ENCODE results near the gene NCK1.
"Not testable (repeated sequence)": the region's sequence is repeated elsewhere in the genome, so short reads cannot be mapped to it uniquely, and the experiment has no call there.

Gene NCK1

GRCh38 chr3:136898954-136899353 lies 36.9 kb downstream of the NCK1 start:
- DNase-seq (ENCODE audit: insufficient read length) (no peak), FAIRE-seq (no peak)
- TF ChIP-seq POLR2AphosphoS5 (IDR thresholded peaks at IDR 0.05; ENCODE audit: low read depth, low read length) (no peak), POLR2A (IDR thresholded peaks at IDR 0.05; ENCODE audit: low read depth, low read length) (no peak), TAF1 (IDR thresholded peaks at IDR 0.05; ENCODE audit: borderline replicate concordance, low read depth, low read length) (no peak)

DNA sequence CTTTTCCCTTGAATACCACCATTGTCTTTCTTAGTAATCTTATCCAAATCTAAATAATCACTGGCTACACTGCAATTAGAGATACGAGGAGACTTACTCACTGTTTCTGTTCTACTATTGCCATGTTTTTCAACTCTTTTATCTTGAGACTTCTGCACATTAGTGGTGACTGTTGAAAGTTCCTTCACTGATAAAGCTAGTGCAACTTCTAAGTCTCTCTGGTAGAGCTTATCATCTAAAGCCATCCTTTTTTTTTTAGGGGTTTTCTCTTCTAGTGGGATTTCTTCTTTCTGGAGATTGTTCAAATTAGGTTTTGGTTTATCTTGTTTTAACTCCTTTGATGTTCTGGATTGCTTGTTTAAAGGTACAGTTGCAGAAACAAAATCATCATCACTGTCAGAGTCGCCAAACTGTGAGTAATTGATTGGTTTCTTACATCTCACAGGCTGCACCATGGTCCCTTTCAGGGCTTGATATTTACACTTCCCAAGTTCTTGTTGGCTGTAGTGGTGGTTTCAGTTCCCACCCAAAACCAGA lies 37.7 kb downstream of the NCK1 start:
- TF ChIP-seq TAF1 (IDR thresholded peaks at IDR 0.05; ENCODE audit: borderline replicate concordance, low read depth, low read length) (no peak), POLR2AphosphoS5 (IDR thresholded peaks at IDR 0.05; ENCODE audit: low read depth, low read length) (no peak), POLR2A (IDR thresholded peaks at IDR 0.05; ENCODE audit: low read depth, low read length) (no peak)
- FAIRE-seq = no peak
- no peak for DNase-seq (ENCODE audit: insufficient read length)

DNA sequence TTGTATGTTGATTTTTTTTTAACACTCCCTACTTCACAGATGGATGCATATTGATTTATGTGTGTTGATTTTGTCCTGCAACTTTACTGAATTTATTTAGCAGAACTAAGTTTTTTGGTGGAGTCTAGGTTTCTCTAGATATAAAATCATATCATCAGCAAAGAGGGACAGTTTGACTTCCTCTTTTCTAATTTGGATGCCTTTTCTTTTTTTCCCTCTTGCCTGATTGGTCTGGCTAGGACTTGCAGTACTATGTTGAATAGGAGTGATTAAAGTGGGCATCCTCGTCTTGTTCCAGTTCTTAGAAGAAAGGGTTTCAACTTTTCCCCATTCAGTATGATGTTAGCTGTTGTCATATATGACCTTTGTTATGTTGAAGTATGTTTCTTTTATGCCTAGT lies 38.7 kb downstream of the NCK1 start:
- DNase-seq (ENCODE audit: insufficient read length) = not testable (repeated sequence)
- FAIRE-seq = peak; percentile 85

GRCh38 chr3:136901391-136901790 lies 39.4 kb downstream of the NCK1 start:
- TF ChIP-seq POLR2A (IDR thresholded peaks at IDR 0.05; ENCODE audit: low read depth, low read length) (no peak), POLR2AphosphoS5 (IDR thresholded peaks at IDR 0.05; ENCODE audit: low read depth, low read length) (no peak), TAF1 (IDR thresholded peaks at IDR 0.05; ENCODE audit: borderline replicate concordance, low read depth, low read length) (no peak)
- no peak for FAIRE-seq
- DNase-seq (ENCODE audit: insufficient read length) = no peak

DNA sequence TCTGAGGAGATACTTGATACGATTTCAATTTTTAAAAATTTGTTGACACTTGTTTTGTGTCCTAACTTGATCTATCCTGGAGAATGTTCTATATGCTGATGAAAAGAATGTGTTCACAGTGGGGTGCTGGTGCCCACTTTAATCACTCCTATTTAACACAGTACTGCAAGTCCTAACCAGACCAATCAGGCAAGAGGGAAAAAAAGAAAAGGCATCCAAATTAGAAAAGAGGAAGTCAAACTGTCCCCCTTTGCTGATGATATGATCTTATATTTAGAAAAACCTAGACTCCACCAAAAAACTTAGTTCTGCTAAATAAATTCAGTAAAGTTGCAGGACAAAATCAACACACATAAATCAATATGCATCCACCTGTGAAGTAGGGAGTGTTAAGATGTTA lies 40.5 kb downstream of the NCK1 start:
- peak; percentile 44 for FAIRE-seq
- DNase-seq (ENCODE audit: insufficient read length) = not testable (repeated sequence)

GRCh38 chr3:136903899-136904298 lies 41.9 kb downstream of the NCK1 start:
- TF ChIP-seq POLR2A (IDR thresholded peaks at IDR 0.05; ENCODE audit: low read depth, low read length) (no peak), TAF1 (IDR thresholded peaks at IDR 0.05; ENCODE audit: borderline replicate concordance, low read depth, low read length) (no peak), POLR2AphosphoS5 (IDR thresholded peaks at IDR 0.05; ENCODE audit: low read depth, low read length) (no peak)
- no peak for FAIRE-seq

DNA sequence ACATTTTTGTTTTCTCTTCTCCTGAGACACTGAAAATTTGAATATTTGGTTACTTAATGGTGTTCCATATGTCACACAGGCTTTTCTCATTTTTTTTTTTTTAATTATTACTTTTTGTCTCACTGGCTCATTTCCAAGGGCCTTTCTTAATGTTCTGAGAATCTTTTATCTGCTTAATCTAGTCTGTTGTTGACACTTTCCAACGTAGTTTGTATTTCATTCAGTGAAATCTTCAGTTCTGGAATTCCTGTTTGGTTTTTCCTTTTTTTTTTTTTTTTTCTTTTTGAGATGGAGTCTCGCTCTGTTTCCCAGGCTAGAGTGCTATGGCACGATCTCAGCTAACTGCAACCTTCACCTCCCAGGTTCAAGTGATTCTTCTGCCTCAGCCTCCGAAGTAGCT lies 42.7 kb downstream of the NCK1 start:
- TF ChIP-seq POLR2A (IDR thresholded peaks at IDR 0.05; ENCODE audit: low read depth, low read length) (no peak), TAF1 (IDR thresholded peaks at IDR 0.05; ENCODE audit: borderline replicate concordance, low read depth, low read length) (no peak), POLR2AphosphoS5 (IDR thresholded peaks at IDR 0.05; ENCODE audit: low read depth, low read length) (no peak)
- no peak for FAIRE-seq

More at GRCh38 chr3:136903899-136904298, 41.9 kb downstream of the NCK1 start:
- DNase-seq (ENCODE audit: insufficient read length) = no peak

DNA sequence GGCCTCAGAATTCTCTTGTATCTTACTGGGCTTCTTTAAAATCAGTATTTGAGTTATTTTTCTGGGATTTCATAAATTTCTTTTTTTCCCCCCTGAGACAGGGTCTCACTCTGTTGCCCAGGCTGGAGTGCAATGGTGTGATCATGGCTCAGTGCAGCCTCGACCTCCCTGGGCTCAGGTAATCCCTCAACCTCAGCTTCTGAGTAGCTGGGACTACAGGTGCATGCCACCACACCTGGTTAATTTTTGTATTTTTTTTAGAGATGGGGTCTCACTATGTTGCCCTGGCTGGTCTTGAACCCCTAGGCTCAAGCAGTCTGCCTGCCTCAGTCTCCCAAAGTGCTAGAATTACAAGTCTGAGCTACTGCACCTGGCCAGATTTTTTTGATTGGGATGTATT lies 43.5 kb downstream of the NCK1 start:
- FAIRE-seq (no peak), DNase-seq (ENCODE audit: insufficient read length) (no peak)
- TF ChIP-seq POLR2AphosphoS5 (IDR thresholded peaks at IDR 0.05; ENCODE audit: low read depth, low read length) (no peak), TAF1 (IDR thresholded peaks at IDR 0.05; ENCODE audit: borderline replicate concordance, low read depth, low read length) (no peak), POLR2A (IDR thresholded peaks at IDR 0.05; ENCODE audit: low read depth, low read length) (no peak)

More for the DNA sequence above, 42.7 kb downstream of the NCK1 start:
- no peak for DNase-seq (ENCODE audit: insufficient read length)

- DNase-seq (ENCODE audit: insufficient read length) (no peak), FAIRE-seq (no peak)
- no peak for TF ChIP-seq POLR2A (IDR thresholded peaks at IDR 0.05; ENCODE audit: low read depth, low read length)
- no peak for TF ChIP-seq TAF1 (IDR thresholded peaks at IDR 0.05; ENCODE audit: borderline replicate concordance, low read depth, low read length)
- no peak for TF ChIP-seq POLR2AphosphoS5 (IDR thresholded peaks at IDR 0.05; ENCODE audit: low read depth, low read length)
Observed at GRCh38 chr3:136906725-136907124, 44.7 kb downstream of the NCK1 start.

DNA sequence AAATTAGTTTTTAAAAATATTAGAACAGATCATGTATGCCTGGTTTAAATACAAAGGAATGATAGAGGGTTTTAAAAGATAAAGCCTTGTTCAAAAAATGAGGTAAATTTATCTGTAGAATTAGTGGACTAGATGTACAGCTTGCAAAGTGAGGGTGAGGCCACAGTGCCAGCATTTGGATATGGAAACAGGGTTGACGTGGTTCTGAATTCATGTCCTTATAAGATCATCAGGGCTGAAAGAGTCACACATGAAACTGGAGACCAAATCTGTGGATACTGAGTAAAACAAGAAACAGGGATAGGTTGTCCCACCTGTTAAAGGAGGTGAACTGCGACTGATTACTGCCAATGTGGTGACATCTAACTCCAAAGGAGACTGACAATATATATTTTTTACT lies 46.3 kb downstream of the NCK1 start:
- FAIRE-seq = no peak
- DNase-seq (ENCODE audit: insufficient read length) = no peak
- no peak for TF ChIP-seq TAF1 (IDR thresholded peaks at IDR 0.05; ENCODE audit: borderline replicate concordance, low read depth, low read length)
- TF ChIP-seq POLR2A (IDR thresholded peaks at IDR 0.05; ENCODE audit: low read depth, low read length) = no peak
- no peak for TF ChIP-seq POLR2AphosphoS5 (IDR thresholded peaks at IDR 0.05; ENCODE audit: low read depth, low read length)

- DNase-seq (ENCODE audit: insufficient read length) (no peak), FAIRE-seq (no peak)
- TF ChIP-seq TAF1 (IDR thresholded peaks at IDR 0.05; ENCODE audit: borderline replicate concordance, low read depth, low read length) (no peak), POLR2AphosphoS5 (IDR thresholded peaks at IDR 0.05; ENCODE audit: low read depth, low read length) (no peak), POLR2A (IDR thresholded peaks at IDR 0.05; ENCODE audit: low read depth, low read length) (no peak)
Observed at GRCh38 chr3:136909187-136909586, 47.2 kb downstream of the NCK1 start.

- FAIRE-seq = no peak
- TF ChIP-seq POLR2AphosphoS5 (IDR thresholded peaks at IDR 0.05; ENCODE audit: low read depth, low read length) = no peak
- no peak for TF ChIP-seq TAF1 (IDR thresholded peaks at IDR 0.05; ENCODE audit: borderline replicate concordance, low read depth, low read length)
- no peak for TF ChIP-seq POLR2A (IDR thresholded peaks at IDR 0.05; ENCODE audit: low read depth, low read length)
Observed at GRCh38 chr3:136910697-136911096, 48.7 kb downstream of the NCK1 start.

DNA sequence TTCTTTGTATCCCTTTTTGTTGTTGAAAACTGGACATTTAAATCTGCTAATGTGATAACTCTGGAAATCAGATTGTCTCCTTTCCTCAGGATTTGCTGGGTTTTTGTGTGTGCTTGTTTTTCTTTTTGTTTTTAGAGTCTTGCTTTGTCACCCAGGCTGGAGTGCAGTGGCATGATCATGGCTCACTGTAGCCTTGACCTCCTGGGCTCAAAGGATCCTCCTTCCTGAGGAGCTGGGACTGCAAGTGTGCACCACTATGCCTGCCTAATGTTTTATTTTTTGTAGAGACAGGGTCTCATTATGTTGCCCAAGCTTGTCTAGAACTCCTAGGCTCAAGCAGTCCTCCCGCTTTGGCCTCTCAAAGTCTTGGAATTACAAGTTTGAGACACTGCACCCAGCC lies 51.2 kb downstream of the NCK1 start:
- FAIRE-seq (no peak), DNase-seq (ENCODE audit: insufficient read length) (no peak)
- TF ChIP-seq TAF1 (IDR thresholded peaks at IDR 0.05; ENCODE audit: borderline replicate concordance, low read depth, low read length) (no peak), POLR2A (IDR thresholded peaks at IDR 0.05; ENCODE audit: low read depth, low read length) (no peak), POLR2AphosphoS5 (IDR thresholded peaks at IDR 0.05; ENCODE audit: low read depth, low read length) (no peak)

More at GRCh38 chr3:136910697-136911096, 48.7 kb downstream of the NCK1 start:
- no peak for DNase-seq (ENCODE audit: insufficient read length)

Measured in GM12892 (cell line).